ENCODE results near the gene MRPS15.

DNA sequence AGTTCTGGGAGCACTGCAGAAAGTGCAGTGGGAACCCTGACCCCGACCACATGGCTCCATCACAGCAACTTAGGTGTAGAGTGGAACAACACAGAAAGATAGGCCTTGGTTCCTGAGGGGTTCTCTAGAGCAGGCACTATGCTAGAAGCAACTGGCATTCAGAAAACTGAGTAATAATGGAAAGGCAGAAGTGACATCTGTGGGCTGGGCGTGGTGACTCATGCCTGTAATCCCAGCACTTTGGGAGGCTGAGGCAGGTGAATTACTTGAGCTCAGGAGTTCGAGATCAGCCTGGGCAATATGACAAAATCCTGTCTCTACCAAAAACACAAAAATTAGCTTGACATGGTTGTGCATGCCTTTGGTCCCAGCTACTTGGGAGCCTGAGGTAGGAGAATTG, 5.3 kb downstream of the MRPS15 start:
- TF ChIP-seq CTCF (conservative IDR thresholded peaks at IDR 0.05) (no peak), ZFX (IDR thresholded peaks at IDR 0.05) (no peak)
